ENCODE results near the gene DHRS11. TPM values are rescaled to one million over a fixed set of nuclear protein-coding genes. Genes with fewer than 3 reads are reported as not detected.

DHRS11 gene
- total RNA-seq, 4 donors from 2014 or later, result 9.0 to 11.1 (median 10.2) TPM

DNA sequence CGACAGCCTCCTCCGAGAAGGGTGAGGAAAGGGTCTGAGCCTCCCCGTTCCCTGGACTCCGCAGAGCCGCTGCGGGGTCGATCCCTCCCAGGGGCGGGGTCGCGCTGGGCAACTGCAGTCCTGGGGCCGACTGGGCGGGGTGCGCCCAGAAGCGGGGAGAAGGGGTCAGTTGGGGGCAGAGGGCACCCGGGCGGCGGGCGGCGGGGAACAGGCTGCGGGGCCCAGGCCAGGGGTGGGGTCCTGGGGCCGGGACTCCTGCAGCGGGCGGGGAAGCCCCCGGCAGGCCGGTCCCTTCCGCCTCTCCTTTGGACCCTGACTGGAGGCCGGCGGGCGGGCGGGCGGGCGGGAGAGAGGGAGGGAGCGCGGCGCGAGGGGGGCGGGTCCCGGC, 46.6 kb upstream of the DHRS11 start:
- Histone ChIP-seq H3K36me3 (no peaks in the 10 kb centered on the region), H3K4me1 (peaks cover 9 to 64% (median 41%) of the 10 kb centered on the region in 3 donors), H3K27me3 (no peaks in the 10 kb centered on the region), H3K9me3 (no peaks in the 10 kb centered on the region), H3K27ac (peak overlapping the region; percentile 96 to 100 (median 100)), H3K4me3 (peak overlapping the region; percentile 77 to 100 (median 92))
- peak; percentile 65 for DNase-seq
- WGBS, 2 donors, result 0% methylated on average over 4 of the region's 38 CpGs; no CpG with 5 or more reads in 1 of the 2 donors
- intact Hi-C loops (cut with DNase I), result loop anchor here (5.0 kb wide), 1 partner anchor 47 kb away; the partner anchor contains the start of gene DHRS11
- TF ChIP-seq, protein P1, sequence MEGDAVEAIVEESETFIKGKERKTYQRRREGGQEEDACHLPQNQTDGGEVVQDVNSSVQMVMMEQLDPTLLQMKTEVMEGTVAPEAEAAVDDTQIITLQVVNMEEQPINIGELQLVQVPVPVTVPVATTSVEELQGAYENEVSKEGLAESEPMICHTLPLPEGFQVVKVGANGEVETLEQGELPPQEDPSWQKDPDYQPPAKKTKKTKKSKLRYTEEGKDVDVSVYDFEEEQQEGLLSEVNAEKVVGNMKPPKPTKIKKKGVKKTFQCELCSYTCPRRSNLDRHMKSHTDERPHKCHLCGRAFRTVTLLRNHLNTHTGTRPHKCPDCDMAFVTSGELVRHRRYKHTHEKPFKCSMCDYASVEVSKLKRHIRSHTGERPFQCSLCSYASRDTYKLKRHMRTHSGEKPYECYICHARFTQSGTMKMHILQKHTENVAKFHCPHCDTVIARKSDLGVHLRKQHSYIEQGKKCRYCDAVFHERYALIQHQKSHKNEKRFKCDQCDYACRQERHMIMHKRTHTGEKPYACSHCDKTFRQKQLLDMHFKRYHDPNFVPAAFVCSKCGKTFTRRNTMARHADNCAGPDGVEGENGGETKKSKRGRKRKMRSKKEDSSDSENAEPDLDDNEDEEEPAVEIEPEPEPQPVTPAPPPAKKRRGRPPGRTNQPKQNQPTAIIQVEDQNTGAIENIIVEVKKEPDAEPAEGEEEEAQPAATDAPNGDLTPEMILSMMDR (IDR thresholded peaks at IDR 0.05), result no peak
- no peak for TF ChIP-seq POLR2A (IDR thresholded peaks at IDR 0.05)

DNA sequence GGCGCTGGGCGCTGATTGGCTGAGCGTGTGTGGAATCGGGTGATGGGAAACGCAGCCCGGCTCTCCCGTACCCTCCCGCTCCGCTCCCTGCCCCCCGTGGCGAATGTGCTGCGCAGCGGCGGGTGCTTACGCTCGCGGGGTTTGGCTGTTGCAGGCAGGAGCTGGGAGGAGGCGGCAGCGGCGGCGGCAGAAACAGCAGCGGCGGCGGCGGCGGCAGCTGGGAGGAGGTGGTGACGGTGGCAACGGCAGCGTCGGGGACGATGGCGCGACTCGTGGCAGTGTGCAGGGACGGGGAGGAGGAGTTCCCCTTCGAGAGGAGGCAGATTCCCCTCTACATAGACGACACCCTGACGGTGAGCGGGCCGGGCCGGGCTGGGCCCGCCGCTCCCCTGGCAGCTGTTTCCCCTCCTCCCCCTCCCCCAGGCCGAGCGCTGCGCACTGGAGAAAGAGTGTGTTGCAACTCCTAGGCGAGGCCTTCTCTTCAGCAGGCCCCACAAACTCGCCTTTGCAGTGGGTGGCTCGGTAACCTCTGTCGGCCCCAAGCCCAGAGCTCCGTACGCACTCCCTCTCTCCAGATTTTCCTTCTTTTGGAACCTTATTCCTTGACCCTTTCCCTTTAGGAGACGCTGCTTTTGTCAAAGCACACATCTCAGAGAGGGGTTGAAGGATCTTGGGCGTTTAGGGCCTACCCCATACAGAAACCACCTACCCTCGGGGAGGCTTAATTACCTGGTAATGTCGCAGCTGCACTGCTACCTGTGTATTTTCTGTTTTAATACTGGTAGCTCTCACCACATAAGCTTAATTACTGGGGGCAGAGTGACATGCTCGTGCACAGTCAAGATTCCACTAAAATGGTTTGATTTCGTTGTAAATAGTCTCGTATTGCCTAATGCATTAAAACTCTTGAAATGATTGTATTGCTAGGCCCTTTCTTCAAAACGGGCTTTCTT, 45.9 kb upstream of the DHRS11 start:
- intact Hi-C loops (cut with DNase I), result loop anchor here (5.0 kb wide), 1 partner anchor 47 kb away; the partner anchor contains the start of gene DHRS11
- WGBS, 2 donors, result 2 to 3% methylated on average over 14 to 17 of the region's 60 CpGs
- H3K4me3 ChIP-seq, result peak overlapping the region; percentile 77 to 100 (median 92)

DNA sequence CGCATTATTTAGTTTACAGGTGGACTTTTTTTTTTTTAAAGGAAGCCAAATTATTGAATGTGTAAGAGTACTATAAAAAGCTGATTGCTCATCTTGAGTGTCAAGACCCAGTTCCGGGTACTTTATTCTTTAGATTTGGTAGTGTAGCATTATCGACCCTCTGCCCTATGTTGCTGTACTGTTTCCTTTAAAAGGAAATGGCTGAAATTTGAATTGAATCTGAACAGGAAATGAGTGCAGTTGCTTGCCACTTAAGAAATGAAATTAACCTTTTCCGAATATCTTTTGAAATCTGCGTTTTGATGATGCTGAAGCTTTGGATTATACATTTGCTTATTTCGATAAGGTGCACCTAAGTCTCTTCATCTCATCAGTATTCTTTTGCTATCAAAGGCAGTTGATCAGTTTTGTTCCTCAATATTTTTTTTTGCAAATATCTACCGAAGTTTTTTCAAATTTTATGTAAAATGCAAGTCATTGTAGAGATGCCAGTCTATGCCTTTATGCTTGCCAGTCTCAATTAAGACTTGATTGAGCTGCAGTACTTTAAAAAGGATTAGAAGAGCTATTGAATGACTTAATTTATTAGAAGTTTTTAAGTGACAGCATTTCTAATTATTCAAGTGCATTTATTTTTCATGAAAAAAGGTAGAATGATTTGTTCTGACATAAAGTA, 45.1 kb upstream of the DHRS11 start:
- WGBS, 2 donors, result 5 to 6% methylated on average over 7 of the region's 7 CpGs
- intact Hi-C loops (cut with DNase I), result loop anchor here (5.0 kb wide), 1 partner anchor 46 kb away; the partner anchor contains the start of gene DHRS11
- Histone ChIP-seq H3K27me3 (no peaks in the 10 kb centered on the region), H3K36me3 (no peaks in the 10 kb centered on the region), H3K4me1 (peaks cover 13 to 79% (median 47%) of the 10 kb centered on the region in 3 donors), H3K27ac (peak overlapping the region; percentile 96 to 100 (median 100)), H3K4me3 (peak overlapping the region; percentile 77 to 100 (median 92)), H3K9me3 (no peaks in the 10 kb centered on the region)
- TF ChIP-seq, protein P1 (IDR thresholded peaks at IDR 0.05), result no peak
- no peak for TF ChIP-seq POLR2A (IDR thresholded peaks at IDR 0.05)
- DNase-seq, result no peak

More for the DNA sequence above, 45.9 kb upstream of the DHRS11 start:
- Histone ChIP-seq H3K27me3 (no peaks in the 10 kb centered on the region), H3K27ac (peak overlapping the region; percentile 96 to 100 (median 100)), H3K9me3 (no peaks in the 10 kb centered on the region), H3K36me3 (no peaks in the 10 kb centered on the region), H3K4me1 (peaks cover 9 to 71% (median 41%) of the 10 kb centered on the region in 3 donors)
- TF ChIP-seq, protein P1 (IDR thresholded peaks at IDR 0.05), result peak in 1 of 6 experiments; percentile 14
- TF ChIP-seq POLR2A (IDR thresholded peaks at IDR 0.05), result peak in 3 of 4 donors; percentile 26 to 90 (median 88)
- DNase-seq, result peak; percentile 70

DNA sequence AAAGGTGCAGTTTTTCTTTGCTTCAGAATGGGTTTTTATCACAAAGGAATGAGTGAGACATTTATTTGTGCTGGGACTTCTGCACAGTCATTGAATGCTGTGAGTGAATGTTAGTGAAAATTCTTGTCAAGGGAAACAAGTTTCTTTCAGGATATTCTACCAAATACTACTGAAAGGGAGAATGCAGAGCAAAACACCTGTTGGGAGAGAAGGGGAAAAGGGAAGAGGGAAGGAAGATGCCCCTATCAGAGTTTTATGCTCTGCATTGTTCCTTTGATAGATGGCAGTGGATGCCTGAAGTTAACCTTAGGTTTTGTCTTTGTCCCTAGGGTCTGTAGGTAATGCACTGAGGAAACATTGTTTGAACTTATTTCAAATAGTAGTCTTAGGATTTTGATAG, 43.9 kb upstream of the DHRS11 start:
- Histone ChIP-seq H3K4me3 (peak overlapping the region in 1 of 4 donors; percentile 100), H3K27me3 (no peaks in the 10 kb centered on the region), H3K27ac (peak overlapping the region in 2 of 4 donors; percentile 11 to 57), H3K4me1 (peaks cover 13 to 84% (median 51%) of the 10 kb centered on the region in 3 donors), H3K36me3 (no peaks in the 10 kb centered on the region), H3K9me3 (no peaks in the 10 kb centered on the region)
- no peak for DNase-seq
- intact Hi-C loops (cut with DNase I), result loop anchor here (5.0 kb wide), 1 partner anchor 45 kb away; the partner anchor contains the start of gene DHRS11
- no peak for TF ChIP-seq POLR2A (IDR thresholded peaks at IDR 0.05)
- TF ChIP-seq, protein P1 (IDR thresholded peaks at IDR 0.05), result no peak

All from esophagus squamous epithelium (tissue), 5 donors.